H9 (cell line): ENCODE measurements around the gene GNAT3. TPM values are rescaled to one million over a fixed set of nuclear protein-coding genes. Genes with fewer than 3 reads are reported as not detected.

Source experiments
- DNase-seq: peaks from one replicate; pipeline ENCODE4 v3.0.0-alpha.2; 2017
- H2AFZ ChIP-seq: one replicate; pipeline ENCODE4 v1.6.1; 2013; ENCODE audit warnings: mild to moderate bottlenecking, low read length, control low read depth, moderate library complexity
- H2AK5ac ChIP-seq: 2 replicates; pipeline ENCODE4 v1.6.1; 2013; ENCODE audit warnings: low read length, control low read depth, mixed read lengths; ENCODE audit not compliant: insufficient read length
- H2BK120ac ChIP-seq: one replicate; pipeline ENCODE4 v1.6.1; 2013; ENCODE audit warnings: low read depth, mild to moderate bottlenecking, low read length, control low read depth, inconsistent platforms; ENCODE audit not compliant: poor library complexity, severe bottlenecking
- H2BK12ac ChIP-seq: 2 replicates; pipeline ENCODE4 v1.6.1; 2013; ENCODE audit warnings: low read length, control low read depth, mixed read lengths, low read depth; ENCODE audit not compliant: insufficient read length
- H2BK15ac ChIP-seq: 2 replicates; pipeline ENCODE4 v1.6.1; 2013; ENCODE audit warnings: low read depth, low read length, control low read depth
- H2BK20ac ChIP-seq: one replicate; pipeline ENCODE4 v1.6.1; 2013; ENCODE audit warnings: low read depth, mild to moderate bottlenecking, low read length, control low read depth, inconsistent platforms; ENCODE audit not compliant: poor library complexity, severe bottlenecking
- H2BK5ac ChIP-seq: 2 replicates; pipeline ENCODE4 v1.6.1; 2013; ENCODE audit warnings: low read length, control low read depth, mixed read lengths; ENCODE audit not compliant: insufficient read length
- H3K14ac ChIP-seq: 2 replicates; pipeline ENCODE4 v1.6.1; 2013; ENCODE audit warnings: low read length, control low read depth; ENCODE audit not compliant: insufficient read depth
- H3K18ac ChIP-seq: 2 replicates; pipeline ENCODE4 v1.6.1; 2013; ENCODE audit warnings: low read depth, mild to moderate bottlenecking, mixed read lengths, low read length, control low read depth; ENCODE audit not compliant: insufficient read length
- H3K23ac ChIP-seq: 2 replicates; pipeline ENCODE4 v1.6.1; 2013; ENCODE audit warnings: low read length, control low read depth, mixed read lengths, low read depth; ENCODE audit not compliant: insufficient read length
- H3K23me2 ChIP-seq: 2 replicates; pipeline ENCODE4 v1.6.1; 2013; ENCODE audit warnings: low read depth, mild to moderate bottlenecking, mixed read lengths, low read length, control low read depth; ENCODE audit not compliant: insufficient read length, poor library complexity, severe bottlenecking
- H3K27ac ChIP-seq: 2 replicates; pipeline ENCODE4 v1.5.1; 2013; ENCODE audit warnings: low read length, control low read depth, mixed read lengths, low read depth; ENCODE audit not compliant: insufficient read length
- H3K27me3 ChIP-seq: 2 replicates; pipeline ENCODE4 v1.6.1; 2013; ENCODE audit warnings: low read length, control low read depth, inconsistent platforms; ENCODE audit not compliant: insufficient read depth
- H3K4ac ChIP-seq: 2 replicates; pipeline ENCODE4 v1.6.1; 2013; ENCODE audit warnings: low read depth, mild to moderate bottlenecking, control low read depth, inconsistent platforms, low read length, moderate library complexity
- H3K4me1 ChIP-seq: 2 replicates; pipeline ENCODE4 v1.6.1; 2013; ENCODE audit warnings: low read length, control low read depth, inconsistent platforms; ENCODE audit not compliant: insufficient read depth
- H3K4me2 ChIP-seq: 2 replicates; pipeline ENCODE4 v1.6.1; 2013; ENCODE audit warnings: low read length, control low read depth, mixed read lengths; ENCODE audit not compliant: insufficient read length, insufficient read depth
- H3K56ac ChIP-seq: 2 replicates; pipeline ENCODE4 v1.6.1; 2013; ENCODE audit warnings: low read depth, mild to moderate bottlenecking, mixed read lengths, low read length, control low read depth; ENCODE audit not compliant: insufficient read length
- H3K79me1 ChIP-seq: 2 replicates; pipeline ENCODE4 v1.6.1; 2013; ENCODE audit warnings: low read depth, mild to moderate bottlenecking, moderate library complexity, low read length, control low read depth, inconsistent platforms; ENCODE audit not compliant: insufficient read depth, poor library complexity, severe bottlenecking
- H3K79me2 ChIP-seq: 2 replicates; pipeline ENCODE4 v1.6.1; 2013; ENCODE audit warnings: low read length, control low read depth, inconsistent platforms; ENCODE audit not compliant: insufficient read depth
- H3K9ac ChIP-seq: 2 replicates; pipeline ENCODE4 v1.6.1; 2013; ENCODE audit warnings: low read length, control low read depth, mixed read lengths; ENCODE audit not compliant: insufficient read length; ENCODE audit errors: extremely low read depth
- H3K9me3 ChIP-seq: one replicate; pipeline ENCODE4 v1.6.1; 2013; ENCODE audit warnings: low read depth, low read length, inconsistent platforms; ENCODE audit not compliant: control insufficient read depth
- H3T11ph ChIP-seq: one replicate; pipeline ENCODE4 v1.6.1; 2013; ENCODE audit warnings: mild to moderate bottlenecking, low read length, control low read depth, inconsistent platforms
- H4K20me1 ChIP-seq: one replicate; pipeline ENCODE4 v1.6.1; 2013; ENCODE audit not compliant: control insufficient read depth, insufficient read length, insufficient read depth
- H4K5ac ChIP-seq: 2 replicates; pipeline ENCODE4 v1.6.1; 2013; ENCODE audit warnings: low read depth, mild to moderate bottlenecking, mixed read lengths, low read length, control low read depth; ENCODE audit not compliant: insufficient read length
- H4K8ac ChIP-seq: replicated peaks from 2 replicates; pipeline ENCODE4 v1.6.1; 2013; ENCODE audit warnings: low read length, control low read depth, mixed read lengths, low read depth; ENCODE audit not compliant: insufficient read length
- H4K91ac ChIP-seq: 2 replicates; pipeline ENCODE4 v1.6.1; 2013; ENCODE audit warnings: low read depth, mild to moderate bottlenecking, moderate library complexity, mixed read lengths, low read length, control low read depth; ENCODE audit not compliant: insufficient read length
- H3K27ac Mint-ChIP-seq, 3 experiments: 2 replicates in 2 of 3; 3 replicates in 1 of 3; pipeline ENCODE4 v1.8.0; 2020 to 2021; ENCODE audit warnings: mixed read lengths in 3 of 3, mild to moderate bottlenecking in 1 of 3, moderate library complexity in 1 of 3
- H3K27me3 Mint-ChIP-seq: 2 replicates; pipeline ENCODE4 v1.8.0; 2021; ENCODE audit warnings: low read depth, mild to moderate bottlenecking, moderate library complexity, mixed read lengths
- H3K36me3 Mint-ChIP-seq, 3 experiments: 2 replicates in 2 of 3; 3 replicates in 1 of 3; pipeline ENCODE4 v1.8.0; 2020 to 2021; ENCODE audit warnings: low read depth in 3 of 3, mixed read lengths in 3 of 3; ENCODE audit not compliant: insufficient read depth in 1 of 3
- H3K4me1 Mint-ChIP-seq, 2 experiments: 2 replicates each; pipeline ENCODE4 v1.8.0; 2020; ENCODE audit warnings: mixed read lengths in 2 of 2
- H3K4me3 Mint-ChIP-seq, 2 experiments: 2 replicates in 1 of 2; 3 replicates in 1 of 2; pipeline ENCODE4 v1.8.0; 2020 to 2021; ENCODE audit warnings: mild to moderate bottlenecking in 2 of 2, mixed read lengths in 2 of 2, moderate library complexity in 1 of 2
- H3K9me3 Mint-ChIP-seq, 2 experiments: 2 replicates in 1 of 2; 3 replicates in 1 of 2; pipeline ENCODE4 v1.8.0; 2020; ENCODE audit warnings: mild to moderate bottlenecking in 2 of 2, mixed read lengths in 2 of 2, moderate library complexity in 1 of 2
- CTCF ChIP-seq: fragments of 200-600 bp; sonication (generic); conservative IDR thresholded peaks from 3 replicates; pipeline ENCODE4 v1.8.0; 2021; ENCODE audit warnings: antibody characterized with exemption, mild to moderate bottlenecking
- total RNA-seq: library from RNA; stranded (reverse); gene quantifications from 2 replicates; pipeline ENCODE4 v1.2.1, GENCODE V29; 2021

GNAT3 gene
- total RNA-seq, 1 experiment from 2014 or later = not detected

GRCh38 chr7:80485721-80486120, 26.1 kb downstream of the GNAT3 start:
- DNase-seq = no peak
- no peak for TF ChIP-seq CTCF
- Histone ChIP-seq H2AK5ac (no peak overlapping the region), H3K23me2 (no peaks in the 10 kb centered on the region), H3K4ac (no peak overlapping the region), H2BK120ac (no peak overlapping the region), H3K4me1 (no peaks in the 10 kb centered on the region), H4K91ac (no peak overlapping the region), H4K20me1 (no peaks in the 10 kb centered on the region), H4K5ac (no peak overlapping the region), H3K79me2 (no peaks in the 10 kb centered on the region), H3K23ac (no peak overlapping the region), H3T11ph (no peak overlapping the region), H3K9me3 (no peaks in the 10 kb centered on the region), H3K14ac (no peak overlapping the region), H3K4me2 (no peak overlapping the region), H3K9ac (no peak overlapping the region), H3K79me1 (no peaks in the 10 kb centered on the region), H3K27me3 (no peaks in the 10 kb centered on the region), H2BK20ac (no peak overlapping the region), H2BK12ac (no peak overlapping the region), H2BK15ac (no peak overlapping the region), H3K56ac (no peak overlapping the region), H3K27ac (no peak overlapping the region), H3K18ac (no peak overlapping the region), H2AFZ (no peak overlapping the region), H2BK5ac (no peak overlapping the region), H4K8ac (no peak overlapping the region)
- Mint-ChIP-seq H3K36me3 (peaks cover 1 to 10% (median 3%) of the 10 kb centered on the region in 3 experiments; a peak in 5 of 7 replicates), H3K4me3 (no peak overlapping the region), H3K9me3 (no peaks in the 10 kb centered on the region; a peak in 1 of 5 replicates), H3K4me1 (peaks cover 19 to 24% of the 10 kb centered on the region in 2 experiments), H3K27ac (no peak overlapping the region), H3K27me3 (no peaks in the 10 kb centered on the region)
